HepG2 (cell line): ENCODE results near the gene PPP1R27. TPM values are rescaled to one million over a fixed set of nuclear protein-coding genes. Genes with fewer than 3 reads are reported as not detected.

Experiments
- ATAC-seq: fragments of 200-7000 bp; cut with Tn5 transposase; 3 replicates; pipeline ENCODE4 v1.9.1; 2020; ENCODE audit warnings: mild to moderate bottlenecking, moderate library complexity
- BruUV-seq: library from RNA; stranded (reverse); fragments of 400-500 nt; replicated peaks from 2 replicates; lab custom pipeline; 2021; lab: Mats Ljungman, UMichigan
- CTCF ChIA-PET: fragments of 300-600 bp; formaldehyde crosslinking; extraction: SDS; loops from one replicate; lab custom pipeline; 2021; ENCODE audit warnings: low total read pairs, inconsistent platforms, low intra/inter-chr PET ratio; lab: Yijun Ruan, JAX
- POLR2A ChIA-PET: fragments of 350-600 bp; sonication (Branson Sonifier 250); formaldehyde crosslinking; loops from one replicate; lab custom pipeline; 2020; ENCODE audit warnings: antibody characterized with exemption, inconsistent platforms; lab: Yijun Ruan, JAX
- DNase-seq: peaks from one replicate; pipeline ENCODE4 v3.0.0-alpha.2; 2015; ENCODE audit warnings: low spot score
- FAIRE-seq: peaks from 3 replicates; lab custom pipeline; 2011; peaks lifted over from hg19 to GRCh38; lab: Jason Lieb, UNC
- H2AFZ ChIP-seq: one replicate; pipeline ENCODE4 v1.6.1; 2011; ENCODE audit warnings: low read length, inconsistent platforms
- H3K27ac ChIP-seq: fragments of 300-600 bp; 3 replicates; pipeline ENCODE4 v1.8.0; 2011; ENCODE audit warnings: mixed run types, mild to moderate bottlenecking, mixed read lengths, low read length, inconsistent platforms; ENCODE audit not compliant: insufficient read depth; ENCODE audit errors: extremely low read length
- H3K27me3 ChIP-seq, 2 experiments: fragments of 200-600 bp in 1 of 2; 2 replicates in 1 of 2; 3 replicates in 1 of 2; pipeline versions ENCODE4 v1.6.0 to v1.8.0; 2011; ENCODE audit warnings: low read length in 2 of 2, mild to moderate bottlenecking in 2 of 2, moderate library complexity in 2 of 2, inconsistent platforms in 1 of 2; ENCODE audit not compliant: insufficient read depth in 2 of 2, control insufficient read depth in 1 of 2
- H3K36me3 ChIP-seq, 2 experiments: fragments of 200-600 bp in 1 of 2; replicated peaks in 1 of 2; 2 replicates in 1 of 2; 3 replicates in 1 of 2; pipeline versions ENCODE4 v1.5.1 to v1.8.0; 2011; ENCODE audit warnings: low read length in 2 of 2, inconsistent platforms in 1 of 2; ENCODE audit not compliant: insufficient read depth in 2 of 2, control insufficient read depth in 1 of 2
- H3K4me1 ChIP-seq: 2 replicates; pipeline ENCODE4 v1.5.1; 2012; ENCODE audit warnings: low read length, inconsistent platforms; ENCODE audit not compliant: insufficient read depth
- H3K4me2 ChIP-seq: 2 replicates; pipeline ENCODE4 v1.6.0; 2011; ENCODE audit warnings: low read depth, low read length, inconsistent platforms
- H3K4me3 ChIP-seq, 3 experiments: fragments of 200-600 bp in 1 of 3; sonication (generic), shearing (Covaris generic) in 1 of 3; replicated peaks in 1 of 3; 2 replicates each; pipeline ENCODE4 v1.5.1; 2011 to 2016; ENCODE audit warnings: low read length in 3 of 3, inconsistent platforms in 2 of 3, low read depth in 2 of 3, mild to moderate bottlenecking in 2 of 3, control low read depth in 1 of 3, mixed read lengths in 1 of 3; ENCODE audit not compliant: insufficient read depth in 1 of 3
- H3K79me2 ChIP-seq: one replicate; pipeline ENCODE4 v1.6.1; 2011; ENCODE audit warnings: low read length, inconsistent platforms; ENCODE audit not compliant: insufficient read depth
- H3K9ac ChIP-seq: 2 replicates; pipeline ENCODE4 v1.6.0; 2011; ENCODE audit warnings: mild to moderate bottlenecking, low read depth, low read length, inconsistent platforms; ENCODE audit not compliant: insufficient read depth
- H3K9me3 ChIP-seq: 2 replicates; pipeline ENCODE4 v1.5.1; 2012; ENCODE audit warnings: mild to moderate bottlenecking, low read length
- H4K20me1 ChIP-seq: 2 replicates; pipeline ENCODE4 v1.6.0; 2011; ENCODE audit warnings: inconsistent platforms, mild to moderate bottlenecking, low read length, moderate library complexity; ENCODE audit not compliant: insufficient read depth
- CHD2 ChIP-seq: IDR thresholded peaks from 2 replicates; pipeline ENCODE4 v1.6.1; 2011; ENCODE audit warnings: low read depth, low read length, improper control_type of control experiment
- MAFG ChIP-seq: sonication (generic); formaldehyde crosslinking; IDR thresholded peaks from 2 replicates; pipeline ENCODE4 v1.5.1; 2020; ENCODE audit warnings: mild to moderate bottlenecking, missing genetic modification reagents
- SIN3A ChIP-seq: IDR thresholded peaks from 2 replicates; pipeline ENCODE4 v1.6.1; 2011; ENCODE audit warnings: low read depth, mild to moderate bottlenecking, control low read depth, low read length, borderline replicate concordance
- ZNF224 ChIP-seq: sonication (generic); formaldehyde crosslinking; IDR thresholded peaks from 2 replicates; pipeline ENCODE4 v1.5.0; 2020; ENCODE audit warnings: mild to moderate bottlenecking, missing genetic modification reagents
- WGBS: methylation state at CpG from one replicate; pipeline ENCODE4 v1.1.6; 2017; ENCODE audit warnings: low lambda C conversion rate; 5-methylcytosine and 5-hydroxymethylcytosine counted together
- in situ Hi-C: cut with HindIII; loops from 2 replicates; pipeline ENCODE4 v1.10.0; 2017; ENCODE audit warnings: low pct_unique_long_range_greater_than_20kb; ENCODE audit not compliant: extremely low pct_ligation_motif_present
- intact Hi-C: fragments of 100-400 bp; cut with micrococcal nuclease; formaldehyde crosslinking; loops from one replicate; pipeline ENCODE4 v1.10.0; 2022; ENCODE audit not compliant: unreplicated experiment
- polyA plus RNA-seq, 8 experiments: library from polyadenylated mRNA; depleted of rRNA in 3 of 8; stranded (reverse) in 7 of 8; unstranded in 1 of 8; fragments of >200 nt; fragmentation: Illumina TruSeq in 4 of 8; extraction: Trizol in 4 of 8; gene quantifications; 2 replicates each; pipeline versions ENCODE4 v1.2.1 to v1.2.3, GENCODE V29; 2011 to 2016; ENCODE audit warnings: low read depth in 4 of 8, missing spikeins in 1 of 8, mixed read lengths in 1 of 8; ENCODE audit not compliant: insufficient read depth in 1 of 8
- total RNA-seq, 5 experiments: library from RNA; depleted of rRNA; stranded (reverse); fragments of >200 nt; fragmentation: Illumina TruSeq; extraction: Trizol; gene quantifications; 2 replicates each; pipeline ENCODE4 v1.2.3, GENCODE V29; 2016; ENCODE audit warnings: low read depth in 1 of 5
- TF ChIP-seq, protein P1 (sequence below): sonication (generic); formaldehyde crosslinking; IDR thresholded peaks from 2 replicates; pipeline ENCODE4 v1.5.0; 2020; ENCODE audit warnings: mild to moderate bottlenecking, missing genetic modification reagents

PPP1R27 gene
- total and polyA plus RNA-seq, 2 of the 13 experiments (the other 11 are each of a cell fraction or from before 2014, with no cell fraction given): 0.17 to 1.00 TPM

DNA sequence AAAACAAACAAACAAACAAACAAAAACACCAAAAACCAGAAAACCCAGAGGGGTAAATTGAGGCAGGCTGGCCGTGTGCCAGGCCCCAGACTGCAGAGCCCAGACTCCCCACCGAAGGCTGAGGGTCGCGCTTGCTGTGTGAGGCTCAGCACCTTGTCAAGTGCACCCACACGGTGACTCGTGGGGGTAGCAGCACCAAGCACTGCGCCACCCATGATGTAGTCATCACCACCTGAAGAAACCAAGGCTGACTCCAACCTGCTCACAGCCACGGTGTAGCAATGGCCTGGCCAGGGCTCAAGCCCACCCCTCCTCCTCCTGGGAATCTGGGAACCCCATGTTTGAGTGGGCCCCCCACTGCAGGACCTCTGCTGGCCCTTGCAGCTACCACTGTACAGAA lies 13.7 kb downstream of the PPP1R27 start:
- CTCF ChIA-PET: interaction anchor here (1.2 to 2.5 kb wide), 2 partner anchors 12 to 87 kb away, joined by 3 to 8 read pairs; partner anchors contain the start of gene MCRIP1
- FAIRE-seq (no peak), ATAC-seq (no peak), DNase-seq (no peak)
- BruUV-seq: no TSS peak
- TF ChIP-seq CHD2: no peak
- no peak for TF ChIP-seq SIN3A
- TF ChIP-seq MAFG (CRISPR knock-in tag): 0 out of 2 replicates have a peak, but pooled peaks have one; percentile 15
- TF ChIP-seq, protein P1, sequence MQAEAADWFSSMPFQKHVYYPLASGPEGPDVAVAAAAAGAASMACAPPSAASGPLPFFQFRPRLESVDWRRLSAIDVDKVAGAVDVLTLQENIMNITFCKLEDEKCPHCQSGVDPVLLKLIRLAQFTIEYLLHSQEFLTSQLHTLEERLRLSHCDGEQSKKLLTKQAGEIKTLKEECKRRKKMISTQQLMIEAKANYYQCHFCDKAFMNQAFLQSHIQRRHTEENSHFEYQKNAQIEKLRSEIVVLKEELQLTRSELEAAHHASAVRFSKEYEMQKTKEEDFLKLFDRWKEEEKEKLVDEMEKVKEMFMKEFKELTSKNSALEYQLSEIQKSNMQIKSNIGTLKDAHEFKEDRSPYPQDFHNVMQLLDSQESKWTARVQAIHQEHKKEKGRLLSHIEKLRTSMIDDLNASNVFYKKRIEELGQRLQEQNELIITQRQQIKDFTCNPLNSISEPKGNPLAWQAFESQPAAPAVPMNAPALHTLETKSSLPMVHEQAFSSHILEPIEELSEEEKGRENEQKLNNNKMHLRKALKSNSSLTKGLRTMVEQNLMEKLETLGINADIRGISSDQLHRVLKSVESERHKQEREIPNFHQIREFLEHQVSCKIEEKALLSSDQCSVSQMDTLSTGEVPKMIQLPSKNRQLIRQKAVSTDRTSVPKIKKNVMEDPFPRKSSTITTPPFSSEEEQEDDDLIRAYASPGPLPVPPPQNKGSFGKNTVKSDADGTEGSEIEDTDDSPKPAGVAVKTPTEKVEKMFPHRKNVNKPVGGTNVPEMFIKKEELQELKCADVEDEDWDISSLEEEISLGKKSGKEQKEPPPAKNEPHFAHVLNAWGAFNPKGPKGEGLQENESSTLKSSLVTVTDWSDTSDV (CRISPR knock-in tag): 0 out of 2 replicates have a peak, but pooled peaks have one; percentile 26
- no peak for TF ChIP-seq ZNF224 (CRISPR knock-in tag)
- Histone ChIP-seq H3K9ac (no peak overlapping the region), H3K4me2 (peak overlapping the region; percentile 43), H3K9me3 (no peaks in the 10 kb centered on the region), H3K27me3 (no peaks in the 10 kb centered on the region; a peak in 2 of 5 replicates), H3K4me3 (no peak overlapping the region; a peak in 1 of 6 replicates), H2AFZ (no peak overlapping the region), H3K27ac (no peak overlapping the region), H3K36me3 (peaks cover 2 to 6% of the 10 kb centered on the region in 2 experiments; a peak in 2 of 5 replicates), H4K20me1 (no peaks in the 10 kb centered on the region; the same call in 1 of the 2 replicates), H3K79me2 (no peaks in the 10 kb centered on the region), H3K4me1 (peaks cover 40% of the 10 kb centered on the region)
- POLR2A ChIA-PET: interaction anchor here (1.0 to 2.1 kb wide), 18 partner anchors 12 to 216 kb away, joined by 3 to 52 read pairs (median 5); partner anchors contain the start of genes ALYREF, ANAPC11, ARL16 and DCXR
- intact Hi-C loops: loop anchor here (5.0 kb wide), 1 partner anchor 41 kb away; the partner anchor contains the start of gene P4HB
- 60% methylated on average over 5 of the region's 8 CpGs for WGBS
- in situ Hi-C loops: no loop called here
